GM12878 (cell line): Measurements from ENCODE around the gene IL1RL2. TPM values are rescaled to one million over a fixed set of nuclear protein-coding genes. Genes with fewer than 3 reads are reported as not detected.

Experiments
- BCLAF1 ChIP-seq: fragments of 450-650 bp; IDR thresholded peaks from 2 replicates; pipeline ENCODE4 v1.6.1; 2017; ENCODE audit warnings: antibody characterized with exemption, mild to moderate bottlenecking, moderate library complexity
- EGR1 ChIP-seq, 2 experiments: IDR thresholded peaks; 1 replicate in 1 of 2; 2 replicates in 1 of 2; pipeline ENCODE4 v1.6.1; 2011 to 2012; ENCODE audit warnings: low read depth in 2 of 2, low read length in 2 of 2, borderline replicate concordance in 1 of 2, mild to moderate bottlenecking in 1 of 2, moderate library complexity in 1 of 2
- ETV6 ChIP-seq, 2 experiments: fragments of 450-650 bp in 1 of 2; IDR thresholded peaks in 1 of 2; conservative IDR thresholded peaks in 1 of 2; 2 replicates each; pipeline ENCODE4 v1.6.1; 2014; ENCODE audit warnings: antibody characterized with exemption in 1 of 2, borderline replicate concordance in 1 of 2, low read depth in 1 of 2, mild to moderate bottlenecking in 1 of 2, moderate library complexity in 1 of 2
- TARDBP ChIP-seq: IDR thresholded peaks from 2 replicates; pipeline ENCODE4 v1.6.1; 2016; ENCODE audit warnings: borderline replicate concordance
- ZBTB40 ChIP-seq: fragments of 450-650 bp; IDR thresholded peaks from 2 replicates; pipeline ENCODE4 v1.6.1; 2016; ENCODE audit warnings: mild to moderate bottlenecking, moderate library complexity, borderline replicate concordance
- ZNF274 ChIP-seq: IDR thresholded peaks from one replicate; pipeline ENCODE4 v1.8.0; 2011; ENCODE audit not compliant: insufficient read length, insufficient read depth
- polyA plus RNA-seq, 11 experiments: library from polyadenylated mRNA; depleted of rRNA in 4 of 11; unstranded in 6 of 11; stranded (reverse) in 5 of 11; fragments of >200 nt; fragmentation: Nextera tagmentation in 4 of 11; fragmentation: Illumina TruSeq in 1 of 11; extraction: Ambion mirVana in 4 of 11; extraction: Trizol in 1 of 11; gene quantifications; 1 replicate in 1 of 11; 2 replicates in 10 of 11; pipeline versions ENCODE4 v1.2.1 to v1.2.3, GENCODE V29; 2011 to 2016; ENCODE audit warnings: inconsistent platforms in 2 of 11, missing spikeins in 2 of 11, low read depth in 1 of 11
- total RNA-seq, 4 experiments: library from RNA; depleted of rRNA in 3 of 4; stranded (reverse); fragments of >200 nt in 3 of 4; fragmentation: Illumina TruSeq in 1 of 4; extraction: Trizol in 1 of 4; gene quantifications; 2 replicates each; pipeline versions ENCODE4 v1.2.1 to v1.2.3, GENCODE V29; 2013 to 2021

Gene IL1RL2
- total and polyA plus RNA-seq, 10 of the 15 experiments (the other 5 are each of a cell fraction or from before 2014, with no cell fraction given), result not detected

DNA sequence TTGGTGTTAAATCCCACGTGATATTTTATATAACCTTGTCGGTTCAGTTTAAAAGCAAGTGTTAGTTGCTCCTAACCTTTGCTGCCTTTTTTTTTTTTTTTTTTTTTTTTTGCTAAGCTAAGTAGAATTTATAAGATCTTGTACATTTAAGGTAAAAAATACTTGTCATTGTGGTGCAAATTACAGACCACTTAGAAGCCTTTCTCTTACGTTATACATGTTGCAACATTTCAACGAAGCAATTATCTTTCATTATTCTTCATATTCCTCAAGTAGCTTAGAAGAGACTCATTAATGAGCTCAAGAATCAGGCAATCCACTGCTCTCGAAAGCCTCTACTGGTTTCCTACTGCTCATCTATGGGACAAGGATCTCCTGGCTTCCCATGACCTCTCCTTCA, 14.9 kb upstream of the IL1RL2 start (continued):
- TF ChIP-seq EGR1 (IDR thresholded peaks at IDR 0.05; ENCODE audit: borderline replicate concordance in 1 of 2, low read depth in 2 of 2, low read length in 2 of 2) (no peak), ZBTB40 (no peak), TARDBP (no peak), ETV6 (conservative IDR thresholded peaks at IDR 0.05 in 1 of 2, IDR thresholded peaks at IDR 0.05 in 1 of 2; ENCODE audit: borderline replicate concordance in 1 of 2, low read depth in 1 of 2) (no peak), BCLAF1 (no peak), ZNF274 (no peak)
